K562 (cell line): ENCODE measurements around the gene BEST1. TPM values are rescaled to one million over a fixed set of nuclear protein-coding genes. Genes with fewer than 3 reads are reported as not detected.

Experiments
- EP300 ChIP-seq: IDR thresholded peaks from 2 replicates; pipeline ENCODE4 v1.6.1; 2012; ENCODE audit warnings: low read length, improper control_type of control experiment
- GABPB1 ChIP-seq: sonication (generic); formaldehyde crosslinking; IDR thresholded peaks from 2 replicates; pipeline ENCODE4 v1.8.0; 2022; ENCODE audit warnings: mild to moderate bottlenecking, missing genetic modification reagents
- HMBOX1 ChIP-seq: sonication (generic); IDR thresholded peaks from 2 replicates; pipeline ENCODE4 v1.6.1; 2016
- PRMT5 ChIP-seq: sonication (generic); formaldehyde crosslinking; IDR thresholded peaks from 2 replicates; pipeline ENCODE4 v1.5.0; 2020; ENCODE audit warnings: missing genetic modification reagents
- RREB1 ChIP-seq: fragments of 250-450 bp; sonication (Bioruptor Pico); IDR thresholded peaks from 2 replicates; pipeline ENCODE4 v1.4.0; 2020
- TFAM ChIP-seq: fragments of 250-450 bp; sonication (Bioruptor Pico); conservative IDR thresholded peaks from 2 replicates; pipeline ENCODE4 v1.5.0; 2021; ENCODE audit warnings: mild to moderate bottlenecking, moderate library complexity
- ZBTB7A ChIP-seq: IDR thresholded peaks from 2 replicates; pipeline ENCODE4 v1.6.1; 2011; ENCODE audit warnings: low read depth, mild to moderate bottlenecking, low read length, moderate library complexity, borderline replicate concordance; ENCODE audit not compliant: control insufficient read depth
- ZNF311 ChIP-seq: fragments of 250-450 bp; sonication (Bioruptor Pico); IDR thresholded peaks from 2 replicates; pipeline ENCODE4 v1.4.0; 2020; ENCODE audit warnings: mild to moderate bottlenecking, moderate library complexity
- ZNF408 ChIP-seq: fragments of 250-450 bp; sonication (Bioruptor Pico); IDR thresholded peaks from 2 replicates; pipeline ENCODE4 v1.4.0; 2020; ENCODE audit warnings: low read depth, mild to moderate bottlenecking, moderate library complexity
- polyA plus RNA-seq, 8 experiments: library from polyadenylated mRNA; depleted of rRNA in 4 of 8; stranded (reverse) in 5 of 8; unstranded in 3 of 8; fragments of >200 nt; fragmentation: Nextera tagmentation in 2 of 8; fragmentation: Illumina TruSeq in 1 of 8; extraction: Ambion mirVana in 2 of 8; extraction: Trizol in 1 of 8; gene quantifications; 2 replicates each; pipeline versions ENCODE4 v1.2.1 to v1.2.3, GENCODE V29; 2011 to 2014; ENCODE audit warnings: inconsistent platforms in 1 of 8, missing spikeins in 1 of 8
- total RNA-seq, 7 experiments: library from RNA; depleted of rRNA in 6 of 7; stranded (reverse); fragments of >200 nt in 6 of 7; fragmentation: Illumina TruSeq in 2 of 7; extraction: Trizol in 2 of 7; gene quantifications; 2 replicates each; pipeline versions ENCODE4 v1.2.1 to v1.2.3, GENCODE V29; 2011 to 2021; ENCODE audit warnings: low replicate concordance in 1 of 7

Gene BEST1
- total and polyA plus RNA-seq, 9 of the 15 experiments (the other 6 are each of a cell fraction or from before 2014, with no cell fraction given): 0.07 to 1.3 (median 0.40) TPM

GRCh38 chr11:61922539-61922938, 27.6 kb upstream of the BEST1 start (continued):
- no peak for TF ChIP-seq ZNF408 (CRISPR knock-in tag)
- peak; percentile 2; the same call in 1 of the 2 replicates for TF ChIP-seq EP300
- no peak for TF ChIP-seq PRMT5 (CRISPR knock-in tag)
- no peak for TF ChIP-seq TFAM
- 0 out of 2 replicates have a peak, but pooled peaks have one; percentile 27 for TF ChIP-seq GABPB1 (CRISPR knock-in tag)
- TF ChIP-seq ZBTB7A: peak; percentile 54; the same call in 1 of the 2 replicates
- TF ChIP-seq HMBOX1: 0 out of 2 replicates have a peak, but pooled peaks have one; percentile 7
- no peak for TF ChIP-seq RREB1 (CRISPR knock-in tag)
- no peak for TF ChIP-seq ZNF311 (CRISPR knock-in tag)
